GM21390 (cell line): ENCODE measurements around the gene TMCC1.

Source experiments
- ATAC-seq: cut with Tn5 transposase; IDR thresholded peaks from one replicate; pipeline ENCODE4 v1.9.1; 2021; ENCODE audit not compliant: unreplicated experiment

TMCC1 gene

GRCh38 chr3:129626744-129627349 is 266.7 kb downstream of the TMCC1 start:
- peak; percentile 94 for ATAC-seq

- no peak for ATAC-seq
Observed at GRCh38 chr3:129625072-129625874, 268.2 kb downstream of the TMCC1 start.

DNA sequence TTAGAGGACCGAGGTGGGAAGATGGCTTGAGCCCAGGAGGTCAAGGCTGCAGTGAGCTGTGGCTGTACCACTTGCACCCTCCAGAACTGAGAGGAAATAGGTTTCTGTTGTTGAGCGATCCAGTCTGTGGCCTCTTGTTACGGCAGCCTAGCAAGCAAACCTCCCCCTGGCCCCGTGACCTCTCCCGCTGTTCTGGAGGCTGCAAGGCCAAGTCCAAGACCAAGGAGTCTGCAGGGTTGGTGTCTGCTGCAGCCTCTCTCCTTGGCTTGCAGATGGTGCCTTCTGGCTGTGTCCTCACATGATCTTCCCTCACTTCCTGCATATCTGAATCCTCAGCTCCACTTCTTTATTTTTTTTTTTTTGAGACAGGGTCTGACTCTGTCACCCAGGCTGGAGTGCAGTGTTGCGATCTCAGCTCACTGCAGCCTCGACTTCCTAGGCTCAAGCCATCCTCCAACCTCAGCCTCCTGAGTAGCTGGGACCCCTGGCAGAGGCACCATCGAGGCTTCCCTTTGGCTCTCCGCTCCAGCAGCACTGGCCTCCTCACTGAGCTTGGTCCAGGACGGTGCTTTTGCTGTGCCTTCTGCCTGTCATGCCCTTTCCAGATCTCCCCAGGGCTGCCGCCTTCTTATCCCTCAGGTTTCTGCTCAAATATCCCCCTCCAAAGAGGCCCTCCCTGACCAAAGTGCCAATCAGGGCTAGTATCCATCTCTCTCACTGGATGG is 269.0 kb downstream of the TMCC1 start:
- ATAC-seq = no peak

DNA sequence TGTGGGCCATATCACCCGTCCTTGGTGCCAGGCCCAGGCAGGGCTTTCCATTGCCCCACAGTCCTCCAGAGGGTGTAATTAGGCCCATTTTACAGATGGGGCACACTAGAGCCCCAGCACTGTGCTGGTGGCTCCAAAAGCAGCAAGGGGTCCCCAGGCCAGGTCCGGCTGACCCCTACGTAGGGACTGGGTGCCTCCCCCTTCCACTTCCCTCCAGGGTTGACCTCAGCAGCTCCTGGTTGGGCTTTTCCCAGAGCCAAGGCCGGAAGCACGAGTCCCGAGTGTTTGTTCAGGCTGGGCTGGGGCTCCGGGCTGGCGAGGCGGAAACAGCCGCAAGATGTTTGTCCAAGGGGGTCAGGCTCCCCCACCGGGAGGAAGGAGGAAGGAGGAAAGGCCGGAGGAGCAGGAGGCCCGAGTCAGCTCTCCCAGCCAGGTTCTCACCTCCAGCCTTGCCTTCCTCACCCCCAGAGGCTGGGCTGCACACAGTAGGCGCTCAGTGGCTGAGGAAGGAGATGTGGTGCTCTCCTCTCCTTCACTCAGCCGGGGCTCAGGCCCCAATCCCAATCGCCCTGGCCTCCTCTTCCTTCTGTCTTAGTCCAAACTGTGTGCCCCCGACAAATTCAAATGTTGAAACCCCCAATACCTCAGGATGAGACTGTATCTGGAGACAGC is 269.9 kb downstream of the TMCC1 start:
- no peak for ATAC-seq

GRCh38 chr3:129622933-129623332 is 270.6 kb downstream of the TMCC1 start:
- ATAC-seq = no peak

DNA sequence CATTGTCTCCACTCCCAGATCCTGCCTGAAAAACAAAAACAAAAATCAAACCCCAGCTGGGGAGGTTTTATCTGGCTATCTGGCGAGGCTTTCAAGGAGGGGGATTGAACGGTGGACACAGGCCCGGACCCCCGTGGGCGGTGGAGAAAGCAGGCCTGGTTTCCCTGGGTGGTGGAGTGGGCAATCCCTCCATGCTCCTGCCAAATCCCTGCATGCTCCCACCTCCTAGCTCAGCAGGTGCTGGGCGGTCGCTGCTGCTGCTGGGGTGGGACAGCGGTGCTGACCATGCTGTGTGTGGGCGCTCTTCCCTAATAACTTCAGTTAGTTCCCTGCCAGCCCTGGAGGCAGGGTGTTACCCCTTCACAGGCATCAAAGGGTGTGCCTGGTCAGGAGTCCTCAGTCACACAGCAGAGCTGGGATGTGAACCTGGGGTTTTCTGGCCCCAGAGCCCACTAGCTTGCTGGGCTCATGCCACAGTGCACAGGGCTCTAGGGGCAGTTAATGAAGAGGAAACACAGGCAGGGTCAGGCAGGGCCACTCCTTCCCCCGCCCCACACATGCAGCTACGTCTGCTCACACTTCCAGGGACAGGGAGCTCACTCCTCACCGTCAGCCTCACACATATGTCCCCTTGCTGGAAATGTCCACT is 271.2 kb downstream of the TMCC1 start:
- no peak for ATAC-seq

DNA sequence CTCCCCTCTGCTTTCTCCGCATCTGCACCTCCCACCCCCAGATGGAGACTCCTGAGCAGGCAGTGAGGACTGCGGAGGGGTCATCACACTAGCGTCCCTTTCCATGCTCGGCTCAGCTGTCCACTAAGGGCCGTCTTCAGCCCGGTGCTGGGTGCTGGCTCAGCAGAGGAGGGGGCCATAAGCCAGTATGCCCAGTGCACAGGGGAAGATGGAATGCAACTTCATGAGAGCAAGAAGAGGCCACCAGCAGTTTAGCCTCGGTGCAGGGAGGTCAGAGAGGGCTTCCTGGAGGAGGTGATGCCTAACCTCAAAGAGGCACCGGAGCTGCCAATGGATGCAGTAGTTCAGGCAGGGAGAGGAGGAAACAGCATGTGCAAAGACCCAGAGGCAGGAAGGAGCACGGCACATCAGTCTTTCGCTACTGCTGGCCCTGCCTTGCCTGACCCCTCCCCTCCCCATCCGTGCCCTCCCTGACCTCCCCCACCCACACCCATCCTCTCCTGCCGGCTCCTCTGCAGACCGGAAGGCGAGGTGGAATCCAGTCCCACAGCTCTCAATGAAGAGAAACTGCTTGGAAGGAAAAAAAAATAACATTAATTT is 271.8 kb downstream of the TMCC1 start:
- ATAC-seq = no peak

- no peak for ATAC-seq
Observed at GRCh38 chr3:129620828-129621559, 272.5 kb downstream of the TMCC1 start.

GRCh38 chr3:129619726-129620162 is 273.8 kb downstream of the TMCC1 start:
- no peak for ATAC-seq

GRCh38 chr3:129618901-129619671 is 274.4 kb downstream of the TMCC1 start:
- ATAC-seq = no peak

GRCh38 chr3:129618186-129618820 is 275.2 kb downstream of the TMCC1 start:
- no peak for ATAC-seq

DNA sequence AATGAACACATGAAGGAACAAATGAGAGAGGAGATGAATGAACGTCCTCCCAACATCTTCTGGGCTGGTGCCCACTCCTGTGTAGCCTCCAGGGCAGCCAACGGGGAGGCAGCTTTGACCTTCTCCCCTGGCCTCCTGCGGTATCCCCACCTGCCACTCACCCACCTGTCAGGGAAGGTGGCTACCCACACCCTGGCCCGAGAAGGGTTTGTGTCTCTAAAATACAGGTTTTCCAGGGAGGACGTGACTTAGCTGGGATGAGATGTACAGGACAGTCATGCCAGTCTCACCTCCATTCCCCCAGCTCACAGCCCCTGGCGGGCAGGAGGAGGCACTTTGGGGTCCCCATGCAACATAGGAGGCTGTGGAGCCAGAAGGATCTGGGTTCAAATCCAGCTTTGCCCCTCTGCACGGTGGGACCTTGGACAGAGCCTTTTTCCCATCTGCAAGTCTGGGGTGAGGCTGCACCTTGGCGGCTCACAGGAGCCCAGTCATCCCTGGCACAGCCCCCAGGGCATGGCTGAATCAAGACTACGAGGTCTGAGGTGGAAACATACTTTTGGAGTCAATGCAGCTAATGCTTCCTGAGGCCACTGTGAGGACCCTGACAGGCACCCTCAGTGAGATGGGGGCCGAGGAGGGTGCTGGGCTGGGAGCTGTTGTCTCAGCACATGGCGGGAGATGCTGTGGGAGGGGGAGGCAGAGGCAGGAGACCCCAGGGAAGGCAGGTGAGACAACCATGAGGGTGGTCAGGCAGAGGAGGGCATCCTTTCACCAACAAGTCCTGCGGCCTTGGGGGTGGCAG is 275.9 kb downstream of the TMCC1 start:
- ATAC-seq = no peak

DNA sequence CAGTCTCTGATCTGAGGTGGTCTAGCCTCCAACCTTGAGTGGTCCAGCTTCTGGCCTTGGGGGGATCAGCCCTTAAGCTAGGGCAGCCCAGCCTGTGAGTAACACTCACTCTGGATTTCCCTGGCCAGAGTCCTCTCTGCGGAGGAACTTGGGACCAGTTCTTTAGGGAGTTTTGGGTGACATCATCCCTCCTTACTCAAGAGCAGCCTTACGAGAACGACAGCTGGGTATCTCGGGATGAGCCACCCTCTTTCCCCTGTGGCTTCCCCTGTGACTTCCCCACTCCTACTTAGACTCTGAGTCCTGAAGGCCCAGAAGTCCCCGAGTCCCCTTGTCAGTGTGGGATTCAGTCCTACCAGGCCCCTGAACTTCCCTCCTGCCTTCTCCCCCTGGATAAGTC is 276.8 kb downstream of the TMCC1 start:
- no peak for ATAC-seq

DNA sequence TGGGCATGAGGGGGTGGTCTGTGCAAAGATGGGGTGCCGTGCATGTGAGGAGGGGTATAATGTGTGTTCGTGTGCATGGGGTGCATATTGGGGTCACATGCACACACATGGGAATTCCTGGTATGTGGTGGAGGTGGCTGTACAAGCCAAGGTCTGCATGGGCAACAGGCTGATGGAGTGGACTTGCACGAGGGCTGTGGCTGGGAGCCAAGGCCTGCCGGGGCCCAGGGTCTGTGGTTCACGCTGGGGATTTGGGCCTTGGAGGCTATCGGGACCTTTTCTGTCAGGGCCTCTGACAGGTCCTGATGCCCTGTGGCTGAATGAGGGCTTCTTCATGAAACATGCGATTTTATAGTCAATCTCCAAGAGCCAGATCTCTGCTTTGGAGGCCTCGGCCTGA is 277.2 kb downstream of the TMCC1 start:
- ATAC-seq = no peak

DNA sequence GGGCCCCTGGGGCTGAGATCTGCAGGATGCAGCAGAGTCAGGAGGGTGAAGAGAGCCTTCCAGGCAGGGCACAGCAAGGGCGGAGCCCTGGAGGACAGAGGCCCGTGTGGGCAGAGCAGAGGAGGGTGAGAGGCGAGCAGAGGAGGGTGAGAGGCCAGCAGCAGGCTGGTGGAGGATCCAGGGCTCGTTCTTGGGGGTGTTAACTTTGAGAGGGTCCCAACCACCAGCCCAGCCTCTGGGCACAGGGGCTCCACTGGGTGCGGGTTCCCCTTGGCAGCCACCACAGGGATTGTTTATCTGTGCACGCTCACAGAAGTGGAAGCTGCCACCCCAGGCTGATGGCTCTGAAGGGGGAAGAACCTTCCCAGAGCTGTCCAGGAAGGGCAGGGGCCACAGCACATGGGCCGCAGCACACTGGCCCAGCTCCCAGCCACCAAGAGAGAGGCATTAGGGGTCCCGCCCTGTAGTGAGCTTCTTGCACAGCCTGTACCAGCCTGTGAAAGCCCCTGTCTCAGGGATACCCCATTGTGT is 277.7 kb downstream of the TMCC1 start:
- no peak for ATAC-seq

DNA sequence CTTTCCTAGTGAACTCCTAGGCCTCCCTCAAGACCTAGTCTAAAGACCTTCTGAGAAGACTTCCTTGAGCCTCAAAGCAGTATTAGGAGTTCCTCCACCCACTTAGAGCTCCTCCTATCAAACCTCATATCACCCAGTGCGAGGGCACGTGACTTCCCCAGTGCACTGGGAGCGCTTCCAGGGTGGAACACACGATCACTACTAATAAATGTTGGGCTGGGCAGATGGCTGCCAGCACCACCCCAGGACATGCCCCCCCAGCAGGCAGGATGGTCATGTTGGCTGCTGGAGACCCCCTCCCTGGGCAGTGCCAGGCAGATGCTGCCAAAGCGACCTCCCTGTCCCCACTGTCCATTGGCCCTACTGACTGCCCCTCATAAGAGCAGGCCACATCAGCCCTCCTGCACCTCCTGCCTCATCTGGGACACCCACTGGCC is 278.6 kb downstream of the TMCC1 start:
- no peak for ATAC-seq

DNA sequence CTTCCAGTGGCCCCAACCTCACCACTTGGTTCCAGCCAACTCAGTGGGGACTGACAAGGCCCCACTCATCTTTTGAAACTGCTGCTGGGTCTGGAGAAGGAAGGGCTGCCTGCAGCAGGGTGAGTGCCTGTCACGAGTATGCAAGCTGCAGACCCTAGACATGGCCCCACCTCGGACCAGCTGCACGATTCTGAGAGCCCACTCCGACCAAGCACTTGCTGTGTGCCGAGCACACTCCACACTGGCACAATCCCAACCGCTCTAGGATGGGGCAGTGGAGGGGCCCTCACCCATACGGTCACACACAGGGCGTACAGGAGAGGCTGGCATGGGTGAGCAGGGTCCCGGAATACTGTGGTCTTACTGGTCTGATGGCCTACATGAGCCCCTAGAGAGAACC is 279.1 kb downstream of the TMCC1 start:
- ATAC-seq = no peak

DNA sequence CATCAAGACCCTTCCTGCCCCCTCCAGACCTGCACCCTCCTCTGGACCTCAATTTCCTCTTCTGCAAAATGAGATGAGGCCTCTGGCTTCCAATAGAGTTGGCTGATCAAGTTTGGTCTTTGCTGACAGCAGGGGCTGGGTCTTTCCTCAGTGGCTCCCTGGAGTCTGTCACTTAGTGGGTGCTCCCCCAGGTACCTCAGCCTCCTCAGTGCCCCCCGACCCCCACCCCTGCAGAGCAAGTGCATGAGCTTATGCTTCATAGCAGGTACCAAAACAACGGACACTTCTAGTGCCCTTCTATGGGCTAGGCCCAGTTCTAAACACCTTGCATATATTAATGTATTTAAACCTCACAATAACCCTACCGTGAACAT is 280.2 kb downstream of the TMCC1 start:
- ATAC-seq = no peak
